NCI-H345 treated with DMSO at 0.1 percent for 48 hours (cell line): ENCODE results near the gene TRAF4.

Experiments used
- DNase-seq: peaks from one replicate; lab custom pipeline; 2025; ENCODE audit not compliant: unreplicated experiment; lab: John Stamatoyannopoulos, UW

Gene TRAF4, protein sequence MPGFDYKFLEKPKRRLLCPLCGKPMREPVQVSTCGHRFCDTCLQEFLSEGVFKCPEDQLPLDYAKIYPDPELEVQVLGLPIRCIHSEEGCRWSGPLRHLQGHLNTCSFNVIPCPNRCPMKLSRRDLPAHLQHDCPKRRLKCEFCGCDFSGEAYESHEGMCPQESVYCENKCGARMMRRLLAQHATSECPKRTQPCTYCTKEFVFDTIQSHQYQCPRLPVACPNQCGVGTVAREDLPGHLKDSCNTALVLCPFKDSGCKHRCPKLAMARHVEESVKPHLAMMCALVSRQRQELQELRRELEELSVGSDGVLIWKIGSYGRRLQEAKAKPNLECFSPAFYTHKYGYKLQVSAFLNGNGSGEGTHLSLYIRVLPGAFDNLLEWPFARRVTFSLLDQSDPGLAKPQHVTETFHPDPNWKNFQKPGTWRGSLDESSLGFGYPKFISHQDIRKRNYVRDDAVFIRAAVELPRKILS

DNA sequence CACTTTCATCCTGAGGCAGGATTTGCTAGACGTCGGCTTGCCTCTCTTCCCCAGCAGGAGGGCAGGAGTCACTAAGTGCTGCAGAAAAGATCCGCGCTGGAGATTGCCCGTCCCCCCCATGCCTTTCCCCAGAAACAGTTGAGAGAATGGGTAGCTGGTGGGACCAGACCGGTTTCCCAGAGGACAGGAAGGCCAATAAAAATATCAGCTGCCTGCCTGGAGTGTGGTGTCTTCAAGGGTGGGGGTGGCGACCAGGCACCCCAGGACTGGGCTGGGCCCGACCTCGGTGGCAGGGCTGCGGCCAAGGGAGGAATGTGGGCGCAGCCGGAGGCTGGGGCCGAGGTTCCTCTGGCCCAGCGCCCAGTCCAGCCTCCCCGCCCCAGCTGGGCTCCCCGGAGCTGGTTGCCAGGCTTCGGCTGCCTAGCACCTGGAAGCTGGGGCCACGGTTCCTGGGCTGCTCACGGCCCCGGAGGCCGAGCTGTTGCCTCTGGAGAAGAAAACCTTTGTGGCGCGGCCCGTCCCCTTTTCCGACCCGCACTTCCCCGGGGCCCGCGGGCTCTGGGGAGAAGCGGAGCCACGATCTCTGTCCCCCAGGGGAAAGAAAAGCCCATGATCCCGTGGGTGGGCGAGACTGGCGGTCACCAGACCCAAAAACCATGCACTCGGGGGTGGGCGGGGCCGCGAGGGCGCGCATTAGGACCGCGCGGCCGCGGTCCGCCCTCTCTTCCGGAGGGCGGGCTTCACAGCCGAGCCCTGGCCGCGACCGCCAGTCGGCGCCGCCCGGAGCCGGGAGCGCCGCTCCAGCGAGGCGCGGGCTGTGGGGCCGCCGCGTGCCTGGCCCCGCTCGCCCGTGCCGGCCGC lies at the start of gene TRAF4:
Gene TRAF4 (plus strand): TSS at position 769 of the 861 bp plus-strand sequence. CDS start 102 bp downstream, outside the sequence.
- peak; percentile 91 for DNase-seq

DNA sequence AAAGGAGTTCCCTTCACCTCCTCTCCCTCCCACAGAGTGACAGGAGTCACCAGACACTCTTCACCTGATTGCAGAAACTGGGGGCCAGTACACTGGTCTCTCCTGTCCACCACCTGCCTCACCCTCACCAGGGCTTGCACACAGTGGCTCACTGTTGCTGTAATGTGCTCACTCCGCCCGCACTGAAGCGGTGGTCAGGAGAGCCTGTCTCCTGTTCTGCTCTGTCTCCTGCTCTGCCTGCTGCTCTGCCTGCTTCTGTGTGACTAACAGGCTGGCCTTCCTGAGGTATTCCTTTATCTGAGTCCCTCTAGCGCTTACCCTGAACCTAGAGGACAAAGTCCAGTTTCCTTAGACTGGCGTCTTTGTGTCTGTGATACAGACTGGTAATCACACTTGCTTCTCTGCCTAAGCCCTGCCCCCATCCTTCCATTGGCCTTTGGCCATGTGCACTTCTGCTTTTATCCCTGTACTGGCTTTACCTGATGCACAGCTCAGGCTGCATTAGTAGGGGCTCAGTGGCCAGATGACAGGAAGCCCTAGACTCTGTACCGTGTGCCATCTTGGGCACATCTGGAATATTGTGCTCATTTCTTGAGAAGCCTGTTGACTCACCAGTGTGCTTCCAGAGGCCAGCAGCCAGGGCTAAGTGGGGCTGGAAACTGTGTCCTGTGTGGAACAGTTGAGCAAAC lies 45.4 kb upstream of the TRAF4 start:
- no peak for DNase-seq

DNA sequence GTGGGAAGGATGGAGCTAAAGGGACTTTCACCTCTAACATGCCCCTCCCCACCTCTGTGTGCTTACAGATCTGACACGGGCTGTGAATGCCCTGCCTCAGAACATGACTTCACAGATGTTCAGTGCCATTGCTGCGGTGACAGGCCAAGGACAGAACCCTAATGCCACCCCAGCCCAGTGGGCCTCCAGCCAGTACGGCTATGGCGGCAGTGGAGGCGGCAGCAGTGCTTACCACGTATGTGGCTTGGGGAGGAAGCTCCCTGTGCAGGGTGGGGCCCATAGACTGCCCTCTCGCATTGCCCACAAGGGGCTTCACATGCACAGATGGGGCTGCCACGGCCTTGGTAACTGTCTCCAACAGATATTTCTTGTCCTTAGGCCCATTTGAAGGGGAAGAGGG lies 43.5 kb upstream of the TRAF4 start:
- DNase-seq = no peak

DNA sequence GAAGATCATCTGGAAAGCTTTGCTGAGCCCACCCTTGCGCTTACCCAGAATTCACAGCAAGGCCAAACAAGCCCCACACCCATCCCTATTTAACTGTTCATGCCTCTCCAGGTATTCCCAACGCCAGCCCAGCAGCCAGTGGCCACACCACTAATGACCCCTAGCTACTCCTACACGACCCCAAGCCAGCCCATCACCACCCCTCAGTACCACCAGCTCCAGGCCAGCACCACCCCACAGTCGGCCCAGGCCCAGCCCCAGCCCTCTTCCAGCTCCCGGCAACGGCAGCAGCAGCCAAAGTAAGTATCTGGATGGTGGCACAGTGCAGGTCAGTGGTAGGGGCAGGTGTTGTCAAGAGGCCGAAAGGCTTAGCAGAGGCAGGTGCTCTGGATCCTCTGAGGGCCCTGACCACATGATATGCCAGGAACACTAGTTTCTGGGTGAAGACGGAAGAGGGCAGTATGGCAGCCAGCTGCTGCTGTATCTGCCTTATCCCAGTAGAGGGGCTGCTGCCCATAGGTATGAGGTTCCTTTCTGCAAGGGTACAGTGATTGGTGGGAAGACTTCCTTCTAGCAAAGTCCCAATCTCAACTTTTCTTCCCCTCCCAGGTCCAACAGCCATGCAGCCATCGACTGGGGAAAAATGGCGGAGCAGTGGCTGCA lies 42.9 kb upstream of the TRAF4 start:
- no peak for DNase-seq

DNA sequence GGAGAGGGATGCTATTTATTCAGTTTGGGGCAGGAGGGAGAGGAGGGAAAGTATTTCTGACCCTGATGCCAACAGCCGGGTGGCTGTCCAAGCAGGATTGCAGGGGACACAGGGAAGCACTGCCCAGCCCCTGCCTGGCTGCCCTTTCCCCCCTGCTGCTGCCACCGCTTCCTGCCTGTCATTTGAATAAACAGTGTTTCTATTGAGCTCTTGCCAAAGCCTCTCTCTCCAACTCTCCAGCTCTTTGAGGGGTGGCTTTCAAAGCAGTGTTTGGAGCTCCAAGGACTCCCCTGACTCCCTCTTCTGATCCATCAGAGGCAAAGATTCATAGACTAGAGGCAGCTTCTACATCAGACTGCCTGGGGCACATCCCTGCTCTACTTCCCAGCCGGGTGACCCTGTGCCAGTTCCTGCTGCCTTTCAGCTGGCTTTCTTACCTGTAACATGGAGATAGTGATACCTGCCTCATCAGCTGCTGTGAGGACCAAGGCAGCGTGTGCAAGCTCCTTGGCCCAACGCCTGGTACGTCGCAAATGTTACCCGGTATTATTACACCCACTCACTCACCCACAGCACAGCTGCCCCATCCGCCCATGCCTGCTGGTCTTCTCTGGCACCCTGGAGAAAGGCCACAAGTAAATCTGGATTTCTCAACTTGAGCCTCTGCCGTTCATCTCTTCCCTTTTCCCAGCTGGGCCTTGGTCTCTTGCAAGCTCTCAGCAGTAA lies 41.6 kb upstream of the TRAF4 start:
- peak; percentile 66 for DNase-seq

DNA sequence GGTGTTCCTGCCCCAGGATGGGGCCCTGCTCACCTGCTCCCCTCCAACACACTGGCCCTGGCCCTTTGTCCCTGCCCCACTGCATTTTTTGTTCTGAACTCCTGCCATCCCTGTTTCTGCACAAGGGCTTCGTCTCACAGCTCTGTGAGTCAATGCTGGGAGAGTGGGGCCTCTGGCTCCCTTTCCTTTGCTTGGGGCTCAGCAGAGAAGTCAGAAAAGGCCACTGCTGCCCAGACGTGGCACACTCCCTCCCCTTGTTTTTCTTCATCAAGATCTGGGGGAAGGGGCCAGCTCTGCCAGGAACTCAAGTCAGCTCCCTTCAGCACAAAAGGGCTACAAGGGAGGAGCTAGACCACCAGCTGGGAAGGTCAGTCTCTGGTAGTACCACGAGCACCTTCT lies 41.1 kb upstream of the TRAF4 start:
- DNase-seq = no peak

DNA sequence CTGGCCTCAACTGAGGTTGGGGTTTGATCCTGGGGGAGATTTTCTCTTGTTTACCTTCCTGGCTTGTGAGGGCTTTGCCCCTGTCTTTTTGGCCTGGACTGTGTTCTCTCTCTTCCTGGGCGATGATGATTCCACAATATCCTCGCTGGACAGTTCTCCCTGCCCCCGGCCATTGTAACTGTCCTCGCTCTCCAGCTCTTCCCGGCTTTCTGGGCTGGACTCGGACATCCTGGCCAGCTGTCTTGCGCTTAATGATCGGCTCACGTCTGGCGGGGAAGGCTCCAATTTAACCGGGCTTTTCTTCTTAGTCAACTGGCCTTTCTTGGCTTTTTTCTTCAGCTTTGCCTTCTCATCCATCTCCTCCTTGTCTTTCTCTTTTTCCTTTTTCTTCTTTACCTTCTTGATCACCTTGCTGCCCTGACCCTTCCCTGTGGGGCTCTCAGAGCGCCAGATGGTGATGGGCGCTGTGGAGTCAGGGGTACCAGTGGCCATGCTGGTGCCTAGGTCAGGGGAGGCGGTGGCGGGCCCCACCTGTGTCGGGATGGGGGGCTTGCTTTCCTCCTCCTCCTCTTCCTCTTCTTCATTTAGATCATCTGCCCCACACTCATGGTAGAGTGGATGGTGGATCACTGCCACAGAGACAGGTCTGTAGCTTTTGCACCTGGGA lies 40.1 kb upstream of the TRAF4 start:
- DNase-seq = no peak

DNA sequence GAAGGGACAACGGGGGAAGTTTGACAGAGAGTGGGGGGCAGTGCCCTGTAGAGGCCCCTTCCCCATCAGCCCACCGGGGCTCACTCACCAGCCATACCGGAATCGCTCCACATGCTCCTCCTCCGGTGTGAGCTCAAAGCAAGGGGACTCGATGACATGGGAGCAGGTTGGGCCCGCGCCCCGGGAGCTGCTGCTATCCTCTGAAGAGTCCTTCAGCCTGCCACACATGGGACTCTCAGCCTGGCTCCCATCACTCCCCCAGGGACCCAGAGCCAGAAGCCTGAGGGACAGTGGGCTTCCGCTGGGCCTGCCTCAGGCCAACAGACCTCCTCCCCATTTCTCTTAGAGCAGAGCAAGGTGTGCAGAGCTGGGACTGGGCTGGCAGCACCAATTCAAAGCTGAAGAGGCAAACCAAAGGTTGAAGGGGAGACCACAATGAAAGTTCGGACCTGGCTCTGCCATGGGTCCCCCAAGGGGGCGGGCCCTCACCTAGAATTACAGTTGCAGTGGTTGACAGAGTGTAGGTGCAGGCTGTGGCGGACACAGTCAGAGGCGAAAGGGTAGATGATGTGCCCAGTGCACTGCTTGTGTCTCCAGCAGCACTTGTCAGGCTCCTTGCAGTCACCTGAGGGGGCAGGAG lies 39.5 kb upstream of the TRAF4 start:
- DNase-seq = no peak

DNA sequence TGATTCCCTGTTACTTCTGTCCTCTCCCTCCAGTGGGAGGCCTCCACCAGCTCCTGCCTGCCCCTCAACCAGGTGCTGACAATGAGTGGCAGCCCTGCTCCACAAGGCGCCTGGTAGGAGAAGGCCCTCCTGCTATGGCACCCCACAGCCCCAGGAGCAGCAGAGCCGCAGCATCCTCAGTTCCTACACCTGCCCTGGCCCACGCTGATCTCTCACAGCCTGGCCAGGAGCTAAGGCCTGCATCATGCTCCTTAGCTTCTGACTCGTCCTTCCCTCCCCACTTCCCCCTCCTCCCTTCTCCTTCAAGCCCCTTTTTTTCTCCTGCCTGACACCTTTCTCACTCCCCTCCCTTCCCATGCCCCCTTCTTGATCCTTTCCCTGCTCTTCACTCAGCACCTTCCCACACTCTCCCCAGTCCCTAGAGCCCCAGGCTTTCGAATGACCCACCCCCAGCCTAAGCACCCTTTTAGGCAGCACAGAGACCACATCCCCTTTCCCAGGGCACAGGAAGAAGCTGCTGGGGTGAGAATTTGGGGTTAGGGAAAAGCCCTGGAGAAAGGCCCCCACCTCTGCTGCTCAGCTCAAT lies 38.6 kb upstream of the TRAF4 start:
- DNase-seq = peak; percentile 20

DNA sequence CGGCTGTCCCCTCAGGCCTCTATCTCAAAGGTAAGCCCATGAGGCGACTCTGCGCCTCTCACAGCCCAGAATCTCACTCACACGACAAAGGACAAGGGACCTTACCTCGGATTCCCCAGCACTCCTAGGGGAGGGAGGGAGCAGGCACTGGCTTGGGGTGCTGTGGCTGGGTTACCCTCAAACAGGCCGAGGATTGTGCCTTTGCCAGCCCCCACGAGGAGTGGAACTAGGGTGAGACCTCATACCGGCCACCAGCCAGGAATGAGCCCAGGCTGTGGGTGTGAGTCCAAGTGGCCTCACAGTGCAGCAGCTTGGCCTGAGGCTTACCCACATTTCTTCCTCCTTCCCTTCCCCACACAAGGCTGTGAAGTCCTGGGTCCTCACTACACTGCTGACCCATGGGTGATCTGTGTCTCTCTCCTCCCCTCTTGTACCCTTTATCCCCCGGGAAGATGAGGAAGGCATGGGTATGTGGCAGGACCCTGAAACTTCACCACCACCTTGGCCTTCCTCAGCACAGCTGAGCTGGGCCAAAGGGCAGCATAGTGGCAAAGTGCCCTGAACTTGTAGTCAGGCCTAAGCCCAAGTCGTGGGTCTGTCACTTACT lies 38.0 kb upstream of the TRAF4 start:
- no peak for DNase-seq

DNA sequence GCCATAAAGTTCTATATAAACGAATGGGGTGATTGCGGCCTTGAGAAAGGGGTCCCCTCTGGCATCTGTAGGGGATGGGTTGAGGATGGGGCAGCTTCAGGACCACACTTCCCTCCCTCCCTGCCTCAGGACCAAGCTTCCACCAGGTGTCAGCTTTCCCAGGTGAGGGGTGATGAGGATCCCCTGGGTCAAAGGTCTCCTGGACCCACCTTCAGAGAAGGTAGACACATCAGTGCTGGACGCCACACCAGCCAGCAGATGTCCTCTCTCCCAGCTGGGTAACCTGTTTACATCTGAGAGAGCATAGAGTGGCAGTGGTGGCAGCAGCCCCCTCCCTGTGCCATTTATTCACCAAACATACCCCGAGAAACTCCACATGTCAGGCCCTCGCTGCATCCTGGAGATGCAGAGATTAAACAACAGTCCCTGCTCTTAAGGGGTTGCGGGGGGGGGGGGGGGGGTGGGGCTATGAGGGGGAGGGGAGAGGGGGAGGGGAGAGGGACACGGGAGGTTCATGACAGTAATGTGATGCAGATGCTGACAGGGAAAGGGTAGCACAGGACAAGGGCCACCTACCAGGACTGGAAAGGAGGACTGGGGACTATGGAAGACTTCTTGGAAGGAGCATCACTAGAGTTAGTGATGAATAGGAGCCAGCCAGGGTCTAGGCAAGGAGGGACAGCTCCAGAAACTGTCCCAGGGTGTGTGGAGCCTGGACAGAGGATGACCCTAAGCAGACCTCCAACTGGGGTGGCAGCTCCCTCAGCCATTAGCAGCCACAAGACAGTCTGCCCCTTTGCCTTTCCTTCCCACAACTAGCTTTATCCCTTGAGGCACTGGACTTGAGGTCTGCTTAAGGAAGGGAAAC lies 37.1 kb upstream of the TRAF4 start:
- no peak for DNase-seq

DNA sequence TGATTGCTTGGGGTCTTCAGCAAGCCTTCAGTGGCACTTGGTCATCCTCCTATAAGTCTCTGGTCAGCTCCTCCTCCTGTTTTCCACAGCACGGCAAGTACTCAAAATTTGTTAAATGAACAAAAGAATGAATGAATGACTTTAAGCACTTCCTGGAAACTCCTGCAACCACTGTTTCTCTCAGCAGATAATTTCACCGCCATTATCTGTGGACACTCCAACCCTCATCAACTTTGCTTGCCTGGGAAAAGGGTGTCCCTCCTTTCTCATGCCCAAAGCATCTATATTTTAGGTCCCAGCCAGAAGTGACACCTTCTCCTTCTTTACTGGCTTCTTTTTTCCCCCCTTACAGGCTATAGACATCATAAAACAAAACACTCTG lies 36.5 kb upstream of the TRAF4 start:
- no peak for DNase-seq

DNA sequence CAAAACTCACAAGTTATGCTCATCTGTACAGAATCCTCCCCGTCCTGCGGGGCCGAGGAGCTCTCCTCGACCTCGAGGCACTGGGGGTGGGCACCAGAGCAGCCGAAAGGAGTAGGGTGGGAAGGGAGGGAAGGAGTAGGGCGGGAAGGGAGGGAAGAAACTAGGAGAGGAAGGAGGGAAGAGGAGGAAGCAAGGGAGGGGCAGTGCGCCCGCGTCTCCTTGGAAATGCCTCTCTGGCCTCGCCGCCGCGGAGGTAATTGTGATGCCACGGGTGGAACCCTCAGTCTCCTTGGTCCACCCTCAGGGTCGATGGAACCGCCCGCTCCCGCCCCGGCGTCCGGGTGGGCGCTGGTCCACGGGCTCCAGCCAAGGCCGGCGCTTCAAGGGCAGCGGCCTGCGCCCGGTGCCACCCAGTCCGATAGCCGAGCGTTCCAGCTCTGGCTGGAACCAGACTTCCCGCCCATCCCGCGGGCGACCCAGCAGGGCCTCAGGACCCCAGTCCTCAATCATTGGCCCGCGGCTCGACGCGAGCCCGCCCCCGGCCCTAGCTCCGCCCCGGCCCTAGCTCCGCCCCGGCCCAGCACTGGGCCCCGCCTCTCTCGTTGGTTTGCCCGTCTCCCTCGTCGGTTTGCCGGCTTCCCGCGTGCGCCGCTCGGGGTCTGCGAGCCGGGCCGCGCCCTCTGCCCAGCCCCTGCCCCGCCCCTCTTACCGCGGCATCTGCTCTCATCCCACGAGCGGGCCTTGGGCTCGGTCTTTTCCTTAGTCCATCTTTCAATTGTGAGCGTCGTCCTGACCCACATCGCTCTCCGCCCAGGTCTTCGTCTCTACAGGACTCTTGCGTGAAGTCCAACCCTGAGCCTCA lies 32.7 kb upstream of the TRAF4 start:
- peak; percentile 92 for DNase-seq

DNA sequence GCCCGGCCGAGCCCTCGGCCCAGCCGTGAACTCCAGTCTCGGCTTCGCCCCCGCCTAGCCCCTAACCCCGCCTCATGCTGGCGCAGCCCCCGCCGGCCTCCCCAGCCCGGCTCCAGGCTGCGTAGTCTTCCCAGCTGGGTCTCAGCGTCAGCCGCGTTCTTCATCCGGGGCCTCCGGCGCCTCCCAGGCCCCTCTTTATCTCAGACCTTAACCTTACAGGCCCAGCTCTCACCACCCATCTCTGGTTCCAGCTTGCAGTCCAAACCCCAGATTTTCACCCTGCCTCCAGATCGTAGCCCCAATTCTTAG lies 32.1 kb upstream of the TRAF4 start, which contains the start of gene PROCA1:
Gene PROCA1 (minus strand): TSS at position 166 of the 309 bp plus-strand sequence. CDS start 228 bp downstream, outside the sequence.
- DNase-seq = no peak

DNA sequence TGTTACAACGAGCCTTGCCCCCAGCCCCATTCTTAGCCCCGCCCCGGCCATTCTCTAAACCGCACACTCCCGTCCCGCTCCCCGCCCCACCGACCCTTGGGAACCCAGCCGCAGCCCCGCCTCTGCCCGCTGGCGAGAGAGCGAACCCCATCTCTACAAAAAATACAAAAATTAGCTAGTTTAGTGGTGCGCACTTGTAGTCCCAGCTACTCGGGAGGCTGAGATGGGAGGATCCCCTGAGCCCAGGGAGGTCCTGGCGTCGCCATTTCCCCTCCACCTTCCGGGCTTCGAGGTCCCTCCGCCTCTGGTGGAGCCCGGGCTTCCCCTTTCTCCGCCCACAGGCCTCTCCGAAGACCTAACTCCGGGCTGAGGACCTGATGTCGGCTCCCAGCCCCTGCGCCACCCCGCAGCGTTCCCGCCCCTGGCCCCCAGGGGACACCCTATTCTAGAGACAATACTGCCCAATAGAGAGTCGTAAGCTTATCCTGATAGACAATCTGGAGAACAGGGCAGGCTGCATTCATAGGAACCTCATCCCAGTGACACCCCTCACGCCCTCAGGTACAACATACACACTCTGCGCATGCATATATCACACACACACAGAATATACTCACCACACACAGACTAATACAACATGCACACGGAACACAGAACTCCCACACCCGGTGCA lies 31.6 kb upstream of the TRAF4 start:
- peak; percentile 26 for DNase-seq
